Caco-2 (cell line): Measurements from ENCODE around the gene PUM1. TPM values are rescaled to one million over a fixed set of nuclear protein-coding genes. Genes with fewer than 3 reads are reported as not detected.

ENCODE experiments used
- BruUV-seq: library from RNA; stranded (reverse); fragments of 400-500 nt; replicated peaks from 2 replicates; lab custom pipeline; 2021; lab: Mats Ljungman, UMichigan
- CTCF ChIA-PET: fragments of 300-600 bp; sonication (Branson Sonifier 250); formaldehyde crosslinking; loops from one replicate; lab custom pipeline; 2022; ENCODE audit warnings: antibody characterized with exemption; lab: Charles Lee
- POLR2A ChIA-PET: fragments of 300-600 bp; sonication (Branson Sonifier 250); formaldehyde crosslinking; loops from one replicate; lab custom pipeline; 2022; ENCODE audit warnings: antibody characterized with exemption; lab: Charles Lee
- DNase-seq, 2 experiments: peaks; one replicate each; pipeline versions ENCODE4 v3.0.0 to v3.0.0-alpha.2; 2020 to 2022
- H3K27me3 ChIP-seq: replicated peaks from 2 replicates; pipeline ENCODE4 v1.6.0; 2011; ENCODE audit warnings: low read length; ENCODE audit not compliant: control insufficient read depth, insufficient read depth
- H3K36me3 ChIP-seq: 2 replicates; pipeline ENCODE4 v1.5.1; 2011; ENCODE audit warnings: low read length; ENCODE audit not compliant: control insufficient read depth, insufficient read depth
- H3K4me1 ChIP-seq: fragments of 250-450 bp; sonication (Bioruptor Pico); 2 replicates; pipeline ENCODE4 v1.5.1; 2020; ENCODE audit warnings: mild to moderate bottlenecking
- H3K4me3 ChIP-seq: 2 replicates; pipeline ENCODE4 v1.5.1; 2011; ENCODE audit warnings: low read depth, mild to moderate bottlenecking, control low read depth, low read length
- H3K9me3 ChIP-seq: fragments of 250-450 bp; sonication (Bioruptor Pico); 2 replicates; pipeline ENCODE4 v1.5.1; 2020; ENCODE audit warnings: mild to moderate bottlenecking, moderate library complexity
- H3K27ac Mint-ChIP-seq: one replicate; pipeline ENCODE4 v1.8.0; 2022; ENCODE audit warnings: mixed read lengths; ENCODE audit not compliant: unreplicated experiment
- H3K27me3 Mint-ChIP-seq: one replicate; pipeline ENCODE4 v1.8.0; 2022; ENCODE audit warnings: mixed read lengths; ENCODE audit not compliant: insufficient read depth, unreplicated experiment
- H3K36me3 Mint-ChIP-seq: one replicate; pipeline ENCODE4 v1.8.0; 2022; ENCODE audit warnings: mild to moderate bottlenecking, mixed read lengths; ENCODE audit not compliant: insufficient read depth, unreplicated experiment
- H3K4me1 Mint-ChIP-seq: one replicate; pipeline ENCODE4 v1.8.0; 2022; ENCODE audit warnings: low read depth, mixed read lengths; ENCODE audit not compliant: unreplicated experiment
- H3K4me3 Mint-ChIP-seq: one replicate; pipeline ENCODE4 v1.8.0; 2022; ENCODE audit warnings: mild to moderate bottlenecking, moderate library complexity, mixed read lengths; ENCODE audit not compliant: unreplicated experiment
- H3K9me3 Mint-ChIP-seq: one replicate; pipeline ENCODE4 v1.8.0; 2022; ENCODE audit warnings: mixed read lengths; ENCODE audit not compliant: unreplicated experiment
- CTCF ChIP-seq, 2 experiments: fragments of 200-600 bp in 1 of 2; IDR thresholded peaks; 1 replicate in 1 of 2; 2 replicates in 1 of 2; pipeline versions ENCODE4 v1.5.1 to v1.8.0; 2011 to 2022; ENCODE audit warnings: antibody characterized with exemption in 1 of 2, control low read depth in 1 of 2, inconsistent platforms in 1 of 2, low read depth in 1 of 2, low read length in 1 of 2, mild to moderate bottlenecking in 1 of 2, moderate library complexity in 1 of 2; ENCODE audit not compliant: insufficient read depth in 1 of 2, severe bottlenecking in 1 of 2, unreplicated experiment in 1 of 2
- intact Hi-C: fragments of 100-400 bp; cut with micrococcal nuclease; formaldehyde crosslinking; loops from one replicate; pipeline ENCODE4 v1.10.0; 2022; ENCODE audit not compliant: unreplicated experiment
- total RNA-seq: library from RNA; stranded (reverse); gene quantifications from 2 replicates; pipeline ENCODE4 v1.2.3, GENCODE V29; 2022

The PUM1 gene
- total RNA-seq, 1 experiment from 2014 or later = 93.7 TPM

DNA sequence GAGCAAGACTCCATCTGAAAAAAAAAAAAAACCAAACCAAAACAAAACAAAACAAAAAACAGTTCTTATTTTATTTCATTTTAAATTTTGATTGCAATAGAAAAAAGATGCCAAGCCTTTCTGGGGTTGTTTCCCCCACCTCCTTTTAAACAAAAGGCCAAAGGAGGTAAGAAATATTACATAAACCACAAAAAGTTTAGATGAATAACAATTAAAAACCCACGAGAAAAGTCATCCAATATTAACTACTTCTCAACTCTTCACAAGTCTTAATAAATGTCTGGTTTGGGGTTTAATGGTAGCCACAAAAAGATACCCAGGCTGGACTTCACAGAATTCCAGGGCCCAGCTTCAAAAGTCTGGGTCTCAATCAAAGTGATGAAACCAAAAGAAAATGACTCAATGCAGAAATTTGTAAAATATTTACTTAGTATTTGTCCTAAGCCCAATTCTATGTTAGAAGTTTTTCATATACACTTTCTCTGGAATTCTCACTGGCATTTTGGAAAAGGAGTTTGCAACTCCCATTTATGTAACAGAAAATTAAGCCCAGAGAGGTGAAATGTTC, 110.0 kb downstream of the PUM1 start:
- BruUV-seq = no TSS peak
- H3K4me3 Mint-ChIP-seq = no peak overlapping the region
- no peaks in the 10 kb centered on the region for H3K9me3 Mint-ChIP-seq
- H3K36me3 ChIP-seq = peaks cover 1% of the 10 kb centered on the region; the same call in 1 of the 2 replicates
- H3K4me1 ChIP-seq = no peaks in the 10 kb centered on the region
- POLR2A ChIA-PET = no interaction called here
- no peak overlapping the region for H3K27ac Mint-ChIP-seq
- CTCF ChIA-PET = no interaction called here
- H3K4me3 ChIP-seq = no peak overlapping the region
- TF ChIP-seq CTCF (IDR thresholded peaks at IDR 0.05; ENCODE audit: insufficient read depth in 1 of 2, low read depth in 1 of 2, low read length in 1 of 2, severe bottlenecking in 1 of 2, unreplicated experiment in 1 of 2) = no peak
- no peaks in the 10 kb centered on the region for H3K27me3 Mint-ChIP-seq
- DNase-seq = no peak
- no peaks in the 10 kb centered on the region for H3K27me3 ChIP-seq
- H3K9me3 ChIP-seq = no peaks in the 10 kb centered on the region
- H3K4me1 Mint-ChIP-seq = no peaks in the 10 kb centered on the region
- intact Hi-C loops = no loop called here
- H3K36me3 Mint-ChIP-seq = peaks cover 93% of the 10 kb centered on the region

- Histone ChIP-seq H3K27me3 (no peaks in the 10 kb centered on the region), H3K4me3 (no peak overlapping the region), H3K36me3 (peaks cover 1% of the 10 kb centered on the region; the same call in 1 of the 2 replicates), H3K9me3 (no peaks in the 10 kb centered on the region), H3K4me1 (no peaks in the 10 kb centered on the region)
- TF ChIP-seq CTCF (IDR thresholded peaks at IDR 0.05; ENCODE audit: insufficient read depth in 1 of 2, low read depth in 1 of 2, low read length in 1 of 2, severe bottlenecking in 1 of 2, unreplicated experiment in 1 of 2) = no peak
- POLR2A ChIA-PET = no interaction called here
- CTCF ChIA-PET = no interaction called here
- H3K4me3 Mint-ChIP-seq = no peak overlapping the region
- DNase-seq = no peak
- no TSS peak for BruUV-seq
- no peak overlapping the region for H3K27ac Mint-ChIP-seq
- H3K9me3 Mint-ChIP-seq = no peaks in the 10 kb centered on the region
- no peaks in the 10 kb centered on the region for H3K4me1 Mint-ChIP-seq
- no peaks in the 10 kb centered on the region for H3K27me3 Mint-ChIP-seq
- H3K36me3 Mint-ChIP-seq = peaks cover 90% of the 10 kb centered on the region
- intact Hi-C loops = no loop called here
Observed at GRCh38 chr1:30953685-30954084, 111.8 kb downstream of the PUM1 start.

DNA sequence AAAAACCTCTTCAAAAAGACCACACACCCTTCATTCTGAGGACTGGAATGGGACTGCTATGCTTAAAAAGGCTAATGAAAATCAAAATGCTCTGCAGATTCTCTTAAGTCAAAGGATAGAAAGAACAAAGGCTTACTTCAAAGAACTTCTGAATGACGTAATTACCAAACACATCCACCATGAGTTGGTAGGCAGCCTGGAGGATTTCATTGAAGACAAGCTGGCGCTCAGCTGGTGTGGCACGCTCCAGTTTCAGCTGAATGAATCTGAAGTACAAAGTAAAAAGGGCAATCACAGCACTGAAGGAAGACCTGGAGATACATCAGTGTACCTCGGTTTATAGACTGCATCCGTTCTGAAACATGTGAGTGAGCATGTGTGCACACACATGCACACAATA, 113.4 kb downstream of the PUM1 start:
- no peak overlapping the region for H3K27ac Mint-ChIP-seq
- no peaks in the 10 kb centered on the region for H3K9me3 Mint-ChIP-seq
- TF ChIP-seq CTCF (IDR thresholded peaks at IDR 0.05; ENCODE audit: insufficient read depth in 1 of 2, low read depth in 1 of 2, low read length in 1 of 2, severe bottlenecking in 1 of 2, unreplicated experiment in 1 of 2) = no peak
- no peaks in the 10 kb centered on the region for H3K27me3 Mint-ChIP-seq
- Histone ChIP-seq H3K27me3 (no peaks in the 10 kb centered on the region), H3K4me1 (no peaks in the 10 kb centered on the region), H3K9me3 (no peaks in the 10 kb centered on the region), H3K36me3 (peaks cover 1% of the 10 kb centered on the region; the same call in 1 of the 2 replicates), H3K4me3 (no peak overlapping the region)
- no peak overlapping the region for H3K4me3 Mint-ChIP-seq
- no peaks in the 10 kb centered on the region for H3K4me1 Mint-ChIP-seq
- CTCF ChIA-PET = no interaction called here
- intact Hi-C loops = no loop called here
- POLR2A ChIA-PET = no interaction called here
- no peak for DNase-seq
- peaks cover 90% of the 10 kb centered on the region for H3K36me3 Mint-ChIP-seq
- BruUV-seq = no TSS peak
